Kidney (tissue), 14 donors: ENCODE data around the gene GPSM1. TPM values are rescaled to one million over a fixed set of nuclear protein-coding genes. Genes with fewer than 3 reads are reported as not detected.

Experiments
- DNase-seq, 5 donors: peaks; one replicate each; pipeline ENCODE4 v3.0.0-alpha.2; 2013 to 2020
- FAIRE-seq: peaks from 2 replicates; lab custom pipeline; 2012; peaks lifted over from hg19 to GRCh38; lab: Jason Lieb, UNC
- H3K27ac ChIP-seq, 2 donors: one replicate each; pipeline ENCODE4 v1.7.0; 2013; ENCODE audit warnings: low read depth in 2 of 2, low read length in 2 of 2, inconsistent platforms in 1 of 2
- H3K27me3 ChIP-seq: one replicate; pipeline ENCODE4 v1.7.1; 2013; ENCODE audit warnings: low read length, inconsistent platforms; ENCODE audit not compliant: control insufficient read depth, insufficient read depth
- H3K36me3 ChIP-seq, 3 donors: one replicate each; pipeline versions ENCODE4 v1.7.0 to v1.7.1; 2013; ENCODE audit warnings: low read length in 3 of 3, control low read depth in 1 of 3, inconsistent platforms in 1 of 3; ENCODE audit not compliant: insufficient read depth in 3 of 3, control insufficient read depth in 2 of 3
- H3K4me1 ChIP-seq, 3 donors: one replicate each; pipeline versions ENCODE4 v1.7.0 to v1.7.1; 2013; ENCODE audit warnings: low read length in 3 of 3, inconsistent platforms in 1 of 3, low read depth in 1 of 3; ENCODE audit not compliant: control insufficient read depth in 2 of 3, insufficient read depth in 2 of 3
- H3K4me3 ChIP-seq, 3 donors: one replicate each; pipeline versions ENCODE4 v1.7.0 to v1.8.1; 2013; ENCODE audit warnings: low read length in 3 of 3, control low read depth in 1 of 3, inconsistent platforms in 1 of 3
- H3K9ac ChIP-seq, 3 donors: one replicate each; pipeline versions ENCODE4 v1.7.0 to v1.7.1; 2013; ENCODE audit warnings: low read length in 3 of 3, control low read depth in 1 of 3, inconsistent platforms in 1 of 3
- H3K9me3 ChIP-seq, 3 donors: one replicate each; pipeline versions ENCODE4 v1.7.0 to v1.7.1; 2013; ENCODE audit warnings: low read length in 3 of 3, control low read depth in 1 of 3, inconsistent platforms in 1 of 3; ENCODE audit not compliant: control insufficient read depth in 2 of 3, insufficient read depth in 1 of 3
- intact Hi-C: fragments of 100-400 bp; cut with DNase I; formaldehyde crosslinking; loops from one replicate; pipeline ENCODE4 v1.11.1; 2022
- polyA plus RNA-seq: library from polyadenylated mRNA; stranded (reverse); fragments of 350-450 nt; fragmentation: Illumina TruSeq; extraction: RNeasy Lipid Tissue Mini Kit (QIAGEN cat#74804); gene quantifications from one replicate; pipeline ENCODE4 v1.2.3, GENCODE V29; 2014; ENCODE audit warnings: low read depth, low replicate concordance; ENCODE audit not compliant: insufficient read depth
- total RNA-seq: library from RNA; stranded (reverse); fragmentation: NEBNext Ultra II Directional; extraction: Animal tissue kit (Norgen Biotek cat#: 25700); gene quantifications from one replicate; pipeline ENCODE4 v1.2.1, GENCODE V29; 2021
- TF ChIP-seq, protein P1 (sequence below): IDR thresholded peaks from 3 replicates; pipeline ENCODE4 v1.5.1; 2012; ENCODE audit warnings: mild to moderate bottlenecking, moderate library complexity, borderline replicate concordance; ENCODE audit not compliant: insufficient read depth; ENCODE audit errors: extremely low read depth
- donor health status: control.
- donor health status: control.
- donor health status: control.
- donor health status: control.
- donor health status: control.
- donor health status: DM: yes; HTN: yes; CAD: no.
- donor health status: Normal renal cell carcinoma (clear cell type).

GPSM1 gene
- total and polyA plus RNA-seq, 2 donors from 2014 or later: 11.6 to 11.9 TPM

DNA sequence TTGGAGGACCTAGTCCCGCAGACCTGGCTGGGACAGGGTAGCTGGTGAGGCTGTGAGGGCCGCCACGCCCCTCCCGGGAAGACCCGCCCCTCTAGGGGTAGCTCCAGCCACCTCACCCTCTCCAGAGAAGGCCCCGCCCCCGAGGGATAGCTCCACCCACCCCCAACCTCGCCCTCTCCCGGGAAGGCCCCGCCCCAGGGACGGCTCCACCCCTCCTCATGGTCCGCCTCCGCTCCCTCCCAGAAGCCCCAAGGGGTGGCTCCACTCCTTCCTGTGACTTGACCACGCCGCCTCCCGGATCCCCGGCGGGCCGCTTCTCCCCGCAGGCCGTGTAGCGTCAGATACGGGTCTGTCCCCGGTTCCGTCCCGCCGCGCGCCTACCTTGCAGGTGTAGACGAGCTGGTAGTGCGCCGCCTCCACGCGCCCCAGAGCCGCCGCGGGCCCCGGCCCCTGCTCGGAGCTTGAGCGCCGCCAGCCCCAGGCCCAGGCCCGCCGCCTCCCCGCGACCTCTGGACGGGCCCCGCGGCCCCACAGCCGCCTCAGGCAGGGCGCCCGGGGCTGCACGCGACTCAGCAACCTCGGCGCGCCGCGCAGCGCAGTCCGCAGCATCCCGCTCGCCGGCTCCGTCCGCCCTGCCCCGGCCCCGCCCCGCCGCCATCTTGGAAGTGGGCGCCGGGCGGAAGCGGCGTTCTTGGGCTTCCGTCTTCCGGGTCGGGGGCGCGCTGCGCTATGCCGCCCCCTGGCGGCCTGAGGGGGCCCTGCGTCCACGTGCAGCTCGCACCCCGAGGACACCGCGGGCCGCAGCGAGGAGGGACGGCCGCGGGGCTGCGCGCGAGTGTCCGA, 36.0 kb downstream of the GPSM1 start, which contains the start of gene DNLZ:
Gene DNLZ (minus strand): TSS at position 639 of the 843 bp plus-strand sequence. CDS start 30 bp downstream, at position 609.
- FAIRE-seq (no peak), DNase-seq (peak; percentile 95 to 99 (median 97))
- H3K27ac ChIP-seq: peak within 1 kb of the TSS; percentile 67 to 69
- no peaks in the 10 kb centered on the region for H3K27me3 ChIP-seq
- H3K9me3 ChIP-seq: no peaks in the 10 kb centered on the region
- H3K4me1 ChIP-seq: peaks cover 0 to 10% (median 0%) of the 10 kb centered on the region in 3 donors
- intact Hi-C loops: no loop called here
- TF ChIP-seq, protein P1, sequence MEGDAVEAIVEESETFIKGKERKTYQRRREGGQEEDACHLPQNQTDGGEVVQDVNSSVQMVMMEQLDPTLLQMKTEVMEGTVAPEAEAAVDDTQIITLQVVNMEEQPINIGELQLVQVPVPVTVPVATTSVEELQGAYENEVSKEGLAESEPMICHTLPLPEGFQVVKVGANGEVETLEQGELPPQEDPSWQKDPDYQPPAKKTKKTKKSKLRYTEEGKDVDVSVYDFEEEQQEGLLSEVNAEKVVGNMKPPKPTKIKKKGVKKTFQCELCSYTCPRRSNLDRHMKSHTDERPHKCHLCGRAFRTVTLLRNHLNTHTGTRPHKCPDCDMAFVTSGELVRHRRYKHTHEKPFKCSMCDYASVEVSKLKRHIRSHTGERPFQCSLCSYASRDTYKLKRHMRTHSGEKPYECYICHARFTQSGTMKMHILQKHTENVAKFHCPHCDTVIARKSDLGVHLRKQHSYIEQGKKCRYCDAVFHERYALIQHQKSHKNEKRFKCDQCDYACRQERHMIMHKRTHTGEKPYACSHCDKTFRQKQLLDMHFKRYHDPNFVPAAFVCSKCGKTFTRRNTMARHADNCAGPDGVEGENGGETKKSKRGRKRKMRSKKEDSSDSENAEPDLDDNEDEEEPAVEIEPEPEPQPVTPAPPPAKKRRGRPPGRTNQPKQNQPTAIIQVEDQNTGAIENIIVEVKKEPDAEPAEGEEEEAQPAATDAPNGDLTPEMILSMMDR: peak; percentile 98
- H3K36me3 ChIP-seq: no peaks in the 10 kb centered on the region
- H3K9ac ChIP-seq: no peak within 1 kb of the TSS
- peak within 1 kb of the TSS in 1 of 3 donors; percentile 55 for H3K4me3 ChIP-seq

DNA sequence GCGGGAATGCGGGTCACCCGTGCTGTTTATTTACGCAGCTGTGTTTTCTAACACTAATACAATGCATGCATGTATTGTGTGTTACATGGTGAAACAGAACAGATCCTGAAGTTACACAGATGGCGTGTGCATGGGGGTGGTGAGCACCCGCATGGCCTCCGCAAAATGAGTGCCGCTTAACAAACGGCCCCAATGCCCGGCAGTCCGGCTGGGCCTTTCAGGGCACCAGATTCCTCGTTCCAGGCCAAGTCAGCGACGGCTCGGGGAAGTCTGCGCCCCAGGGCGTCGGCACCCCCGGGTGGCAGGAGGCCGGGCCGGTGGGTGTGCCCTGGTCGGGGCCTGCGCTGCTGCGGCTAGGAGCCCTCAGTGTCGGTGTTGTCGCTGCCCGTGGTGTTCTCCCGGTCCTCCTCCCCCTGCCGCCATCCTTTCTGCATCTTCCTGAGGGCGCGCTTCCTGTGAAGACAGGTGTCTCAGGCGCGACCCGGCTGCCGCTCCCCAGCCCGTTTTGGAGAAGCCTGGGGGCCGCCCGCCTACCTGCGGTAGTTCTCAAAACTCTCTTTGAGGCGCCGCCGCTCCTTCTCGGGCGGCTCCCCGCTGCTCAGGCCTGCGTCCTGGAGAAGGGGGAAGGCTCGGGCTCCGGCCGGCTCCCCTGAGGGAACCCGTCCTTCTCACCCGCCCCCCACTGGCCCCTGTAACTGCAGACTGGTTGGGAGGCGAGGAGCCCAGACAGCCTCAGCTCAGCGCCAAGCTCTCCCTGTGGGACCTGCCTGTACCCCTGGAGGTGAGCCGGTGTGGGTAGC, 36.8 kb downstream of the GPSM1 start:
- Histone ChIP-seq H3K4me3 (peak overlapping the region in 1 of 3 donors; percentile 25), H3K9me3 (no peaks in the 10 kb centered on the region), H3K27me3 (no peaks in the 10 kb centered on the region), H3K4me1 (peaks cover 0 to 10% (median 0%) of the 10 kb centered on the region in 3 donors), H3K36me3 (no peaks in the 10 kb centered on the region), H3K9ac (no peak overlapping the region), H3K27ac (no peak overlapping the region)
- intact Hi-C loops: no loop called here
- FAIRE-seq (no peak), DNase-seq (no peak)
- TF ChIP-seq, protein P1: no peak

DNA sequence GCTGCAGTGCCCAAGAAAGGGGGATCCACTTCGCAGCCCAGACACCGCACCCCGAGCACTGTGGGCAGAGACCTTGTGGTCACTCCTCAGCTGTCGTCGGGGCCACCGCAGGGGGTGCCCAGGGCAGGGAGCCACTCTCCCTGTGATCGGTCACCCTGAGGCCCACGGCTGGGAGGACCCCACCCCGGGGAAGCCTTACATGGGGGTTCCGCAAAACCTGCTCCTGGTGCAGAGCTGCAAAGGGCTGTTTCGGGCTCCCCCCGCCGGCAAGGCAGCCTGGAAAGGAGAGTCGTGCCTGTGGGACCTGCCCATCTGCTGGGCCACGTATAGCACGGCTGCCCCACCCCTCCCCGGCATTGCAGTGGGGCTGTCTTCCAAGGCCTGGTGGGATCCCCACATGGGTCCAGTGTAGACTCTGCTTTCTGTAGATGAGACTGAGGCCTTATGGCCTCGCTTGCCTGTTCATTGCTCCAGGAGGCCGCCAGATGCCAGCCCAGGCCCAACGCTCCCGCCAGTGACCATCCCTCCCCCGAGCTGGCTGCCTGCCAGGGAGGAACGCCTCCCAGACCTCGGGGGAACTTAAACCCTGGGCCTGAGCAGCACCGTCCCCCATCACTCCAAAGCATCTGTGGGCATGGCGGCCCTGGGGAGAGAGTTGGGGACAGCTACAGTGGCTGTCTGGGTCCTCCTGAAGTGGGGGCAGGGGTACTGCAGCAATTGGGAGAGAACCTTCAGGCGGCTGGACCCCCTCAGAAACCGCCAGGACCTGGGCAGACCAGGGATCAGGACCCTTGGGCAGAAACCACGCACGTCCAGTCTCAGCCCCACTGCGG, 37.8 kb downstream of the GPSM1 start:
- Histone ChIP-seq H3K4me3 (no peak overlapping the region), H3K36me3 (no peaks in the 10 kb centered on the region), H3K27me3 (no peaks in the 10 kb centered on the region), H3K4me1 (peaks cover 0 to 10% (median 0%) of the 10 kb centered on the region in 3 donors), H3K27ac (no peak overlapping the region), H3K9me3 (no peaks in the 10 kb centered on the region), H3K9ac (no peak overlapping the region)
- FAIRE-seq (no peak), DNase-seq (peak in 3 of 5 donors; percentile 54 to 63 (median 55))
- TF ChIP-seq, protein P1: no peak
- intact Hi-C loops: no loop called here
